GM23338 (cell line): ENCODE data around the gene MSANTD4. TPM values are rescaled to one million over a fixed set of nuclear protein-coding genes. Genes with fewer than 3 reads are reported as not detected.

Experiments used
- ATAC-seq: fragments of 200-7000 bp; cut with Tn5 transposase; 3 replicates; pipeline ENCODE4 v1.9.1; 2020
- DNase-seq: peaks from one replicate; pipeline ENCODE4 v3.0.0-alpha.2; 2015; ENCODE audit warnings: low spot score
- H2AFZ ChIP-seq: fragments of 200-600 bp; sonication (generic); 2 replicates; pipeline ENCODE4 v1.8.0; 2016; ENCODE audit warnings: antibody characterized with exemption, mild to moderate bottlenecking, moderate library complexity
- H3F3A ChIP-seq: fragments of 200-600 bp; sonication (generic); replicated peaks from 2 replicates; pipeline ENCODE4 v1.8.0; 2017; ENCODE audit warnings: antibody characterized with exemption, mixed run types, low read depth
- H3K27ac ChIP-seq: fragments of 200-600 bp; sonication (generic); 2 replicates; pipeline ENCODE4 v1.6.1; 2016; ENCODE audit warnings: low read depth
- H3K27me3 ChIP-seq: fragments of 200-600 bp; sonication (generic); 2 replicates; pipeline ENCODE4 v1.8.0; 2016; ENCODE audit warnings: mild to moderate bottlenecking, mixed run types, moderate library complexity; ENCODE audit not compliant: insufficient read depth
- H3K36me3 ChIP-seq: fragments of 200-600 bp; sonication (generic); 2 replicates; pipeline ENCODE4 v1.8.0; 2016; ENCODE audit warnings: mild to moderate bottlenecking; ENCODE audit not compliant: insufficient read depth
- H3K4me1 ChIP-seq: fragments of 200-600 bp; sonication (generic); 2 replicates; pipeline ENCODE4 v1.8.0; 2016; ENCODE audit warnings: mild to moderate bottlenecking, moderate library complexity; ENCODE audit not compliant: insufficient read depth
- H3K4me2 ChIP-seq: fragments of 200-600 bp; sonication (generic); 2 replicates; pipeline ENCODE4 v1.7.1; 2017; ENCODE audit warnings: mixed run types
- H3K4me3 ChIP-seq: fragments of 200-600 bp; sonication (generic); 2 replicates; pipeline ENCODE4 v1.6.1; 2016; ENCODE audit warnings: mixed run types
- H3K79me2 ChIP-seq: fragments of 200-600 bp; sonication (generic); replicated peaks from 2 replicates; pipeline ENCODE4 v1.8.0; 2017; ENCODE audit warnings: mild to moderate bottlenecking; ENCODE audit not compliant: insufficient read depth
- H3K9me2 ChIP-seq: fragments of 200-600 bp; sonication (generic); 2 replicates; pipeline ENCODE4 v1.8.0; 2017; ENCODE audit not compliant: insufficient read depth
- H4K20me1 ChIP-seq: fragments of 200-600 bp; sonication (generic); replicated peaks from 2 replicates; pipeline ENCODE4 v1.8.0; 2017; ENCODE audit warnings: mild to moderate bottlenecking; ENCODE audit not compliant: insufficient read depth
- H3K27ac Mint-ChIP-seq: 2 replicates; pipeline ENCODE4 v1.8.0; 2020; ENCODE audit warnings: inconsistent platforms, mild to moderate bottlenecking, moderate library complexity, mixed read lengths
- H3K27me3 Mint-ChIP-seq: 3 replicates; pipeline ENCODE4 v1.8.0; 2022; ENCODE audit warnings: low read depth, mild to moderate bottlenecking, moderate library complexity, mixed read lengths, inconsistent platforms; ENCODE audit not compliant: insufficient read depth, poor library complexity
- H3K36me3 Mint-ChIP-seq: 3 replicates; pipeline ENCODE4 v1.8.0; 2021; ENCODE audit warnings: low read depth, mild to moderate bottlenecking, inconsistent platforms, moderate library complexity, mixed read lengths
- H3K4me1 Mint-ChIP-seq: 3 replicates; pipeline ENCODE4 v1.8.0; 2020; ENCODE audit warnings: mild to moderate bottlenecking, inconsistent platforms, mixed read lengths
- H3K4me3 Mint-ChIP-seq: 3 replicates; pipeline ENCODE4 v1.8.0; 2021; ENCODE audit warnings: moderate library complexity, mild to moderate bottlenecking, inconsistent platforms, mixed read lengths
- H3K9me3 Mint-ChIP-seq: 3 replicates; pipeline ENCODE4 v1.8.0; 2020; ENCODE audit warnings: moderate library complexity, mild to moderate bottlenecking, inconsistent platforms, mixed read lengths
- CREB1 ChIP-seq: fragments of 250-450 bp; sonication (Bioruptor Pico); IDR thresholded peaks from 2 replicates; pipeline ENCODE4 v1.5.0; 2020; ENCODE audit warnings: low read depth, mild to moderate bottlenecking, moderate library complexity
- CTCF ChIP-seq, 2 experiments: fragments of 200-600 bp in 1 of 2; sonication (generic) in 1 of 2; conservative IDR thresholded peaks; 2 replicates each; pipeline versions ENCODE4 v1.5.1 to v1.6.1; 2016 to 2017; ENCODE audit warnings: antibody characterized with exemption in 2 of 2, low read depth in 2 of 2, mild to moderate bottlenecking in 2 of 2, moderate library complexity in 1 of 2
- ETS1 ChIP-seq: IDR thresholded peaks from 2 replicates; pipeline ENCODE4 v1.6.1; 2016; ENCODE audit warnings: antibody characterized with exemption
- EZH2 ChIP-seq: fragments of 200-600 bp; sonication (generic); IDR thresholded peaks from one replicate; pipeline ENCODE4 v1.8.0; 2017; ENCODE audit warnings: antibody characterized with exemption, mild to moderate bottlenecking, low read depth; ENCODE audit not compliant: unreplicated experiment
- EZH2phosphoT487 ChIP-seq: fragments of 200-600 bp; sonication (generic); IDR thresholded peaks from one replicate; pipeline ENCODE4 v1.8.1; 2018; ENCODE audit warnings: antibody characterized with exemption; ENCODE audit not compliant: unreplicated experiment
- JUNB ChIP-seq: IDR thresholded peaks from one replicate; pipeline ENCODE4 v1.6.1; 2016; ENCODE audit warnings: antibody characterized with exemption; ENCODE audit not compliant: unreplicated experiment
- NANOG ChIP-seq: IDR thresholded peaks from 2 replicates; pipeline ENCODE4 v1.6.1; 2016; ENCODE audit warnings: antibody characterized with exemption, borderline replicate concordance
- POLR2AphosphoS5 ChIP-seq: IDR thresholded peaks from 2 replicates; pipeline ENCODE4 v1.6.1; 2016; ENCODE audit warnings: antibody characterized with exemption, low read depth
- REST ChIP-seq: IDR thresholded peaks from one replicate; pipeline ENCODE4 v1.6.1; 2018; ENCODE audit warnings: antibody characterized with exemption; ENCODE audit not compliant: unreplicated experiment
- STAT1 ChIP-seq: IDR thresholded peaks from one replicate; pipeline ENCODE4 v1.6.1; 2016; ENCODE audit warnings: antibody characterized with exemption; ENCODE audit not compliant: unreplicated experiment
- ZNF114 ChIP-seq: fragments of 250-450 bp; sonication (Bioruptor Pico); IDR thresholded peaks from 2 replicates; pipeline ENCODE4 v1.5.0; 2020; ENCODE audit warnings: mild to moderate bottlenecking, moderate library complexity
- ZNF331 ChIP-seq: fragments of 250-450 bp; sonication (Bioruptor Pico); IDR thresholded peaks from 2 replicates; pipeline ENCODE4 v1.5.0; 2020; ENCODE audit warnings: low read depth, mild to moderate bottlenecking, moderate library complexity
- polyA plus RNA-seq: library from polyadenylated mRNA; unstranded; fragments of >200 nt; fragmentation: Nextera tagmentation; extraction: Ambion mirVana; gene quantifications from 2 replicates; pipeline ENCODE4 v1.2.1, GENCODE V29; 2016
- total RNA-seq: library from RNA; depleted of rRNA; stranded (reverse); fragments of >200 nt; shearing (Covaris generic); gene quantifications from 2 replicates; pipeline ENCODE4 v1.2.3, GENCODE V29; 2014

The MSANTD4 gene
- total and polyA plus RNA-seq, 2 experiments from 2014 or later, result 13.2 to 31.1 TPM

GRCh38 chr11:105988197-105988596 is 33.8 kb downstream of the MSANTD4 start:
- Histone ChIP-seq H3K36me3 (no peaks in the 10 kb centered on the region), H3F3A (no peaks in the 10 kb centered on the region), H3K27ac (no peak overlapping the region), H3K4me2 (no peak overlapping the region), H3K9me2 (no peaks in the 10 kb centered on the region), H3K27me3 (no peaks in the 10 kb centered on the region), H2AFZ (no peak overlapping the region), H3K79me2 (no peaks in the 10 kb centered on the region), H3K4me1 (peaks cover 15% of the 10 kb centered on the region), H3K4me3 (no peak overlapping the region), H4K20me1 (no peaks in the 10 kb centered on the region)
- no peak overlapping the region for H3K27ac Mint-ChIP-seq
- no peak for ATAC-seq
- no peak for DNase-seq
- no peaks in the 10 kb centered on the region for H3K9me3 Mint-ChIP-seq
- no peak overlapping the region for H3K4me3 Mint-ChIP-seq
- no peaks in the 10 kb centered on the region for H3K27me3 Mint-ChIP-seq
- peaks cover 3% of the 10 kb centered on the region; the same call in 2 of the 3 replicates for H3K36me3 Mint-ChIP-seq
- no peak for TF ChIP-seq ZNF114 (CRISPR knock-in tag)
- TF ChIP-seq NANOG, result no peak
- TF ChIP-seq ZNF331, result no peak
- no peak for TF ChIP-seq CREB1
- TF ChIP-seq STAT1, result no peak
- TF ChIP-seq EZH2, result no peak
- no peak for TF ChIP-seq ETS1
- TF ChIP-seq POLR2AphosphoS5, result no peak
- TF ChIP-seq REST, result no peak
- no peak for TF ChIP-seq CTCF (conservative IDR thresholded peaks at IDR 0.05; ENCODE audit: low read depth in 2 of 2)
- TF ChIP-seq JUNB, result no peak
- TF ChIP-seq EZH2phosphoT487, result no peak
- peaks cover 16% of the 10 kb centered on the region for H3K4me1 Mint-ChIP-seq
